Adipose tissue (tissue), 3 donors: ENCODE data around the gene RAP1A. TPM values are rescaled to one million over a fixed set of nuclear protein-coding genes. Genes with fewer than 3 reads are reported as not detected.

Experiments used
- H3K27ac ChIP-seq: one replicate; pipeline ENCODE4 v1.5.1; 2013; ENCODE audit warnings: low read depth, low read length
- WGBS, 3 donors: extraction: QIAGEN DNeasy Blood & Tissue Kit; methylation state at CpG; one replicate each; pipeline ENCODE4 v1.1.7; 2013; 5-methylcytosine and 5-hydroxymethylcytosine counted together
- polyA plus RNA-seq, 3 donors: library from polyadenylated mRNA; stranded (reverse); fragments of 200-250 nt; gene quantifications; one replicate each; pipeline ENCODE4 v1.2.3, GENCODE V29; 2013
- donor health status: healthy with polysubstance abuse.
- donor health status: Bipolar disorder and iron deficiency.
- donor health status: healthy.

The RAP1A gene
- polyA plus RNA-seq, 3 donors, result 22.9 to 128 (median 57.1) TPM

DNA sequence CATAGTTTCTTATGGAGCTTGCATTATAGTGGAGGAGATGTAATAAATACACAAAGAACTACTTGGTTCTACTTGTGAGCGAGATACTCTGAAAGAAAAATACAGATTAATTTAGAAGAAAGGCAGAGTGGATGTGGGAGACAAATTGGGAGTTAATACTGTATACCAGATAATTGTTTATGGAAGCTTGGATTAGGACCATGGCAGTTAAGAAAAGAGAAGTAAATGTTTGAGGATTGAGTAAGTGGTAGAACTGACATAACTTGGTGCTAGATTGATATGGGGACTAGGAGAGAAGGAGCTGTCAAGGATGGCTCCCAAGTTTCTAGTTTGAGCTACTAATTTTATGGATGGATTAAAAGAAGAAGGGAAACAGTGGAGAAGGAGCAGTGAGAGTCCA is 72.3 kb downstream of the RAP1A start:
- H3K27ac ChIP-seq, result no peak overlapping the region
- 97 to 100% (median 97%) methylated on average over 1 of the region's 1 CpG for WGBS, 3 donors

DNA sequence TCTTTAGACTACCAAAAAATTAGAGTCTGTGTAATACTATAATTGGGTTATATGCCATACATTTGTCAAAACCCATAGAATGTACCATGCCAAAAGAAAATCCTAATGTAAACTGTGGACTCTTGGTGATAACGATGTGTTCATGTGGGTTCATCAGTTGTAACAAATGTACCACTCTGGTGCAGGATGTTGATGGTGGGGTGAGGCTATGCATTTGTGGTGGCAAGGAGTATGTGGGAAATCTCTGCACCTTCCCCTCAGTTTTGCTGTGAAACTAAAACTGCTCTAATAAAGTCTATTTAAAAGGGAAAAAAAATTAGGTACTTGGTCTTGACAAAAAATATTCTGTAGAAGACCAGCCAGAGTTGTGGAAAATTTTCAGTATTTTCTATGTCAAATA is 76.2 kb downstream of the RAP1A start:
- 83 to 88% (median 88%) methylated on average over 1 of the region's 1 CpG for WGBS, 3 donors
- no peak overlapping the region for H3K27ac ChIP-seq

DNA sequence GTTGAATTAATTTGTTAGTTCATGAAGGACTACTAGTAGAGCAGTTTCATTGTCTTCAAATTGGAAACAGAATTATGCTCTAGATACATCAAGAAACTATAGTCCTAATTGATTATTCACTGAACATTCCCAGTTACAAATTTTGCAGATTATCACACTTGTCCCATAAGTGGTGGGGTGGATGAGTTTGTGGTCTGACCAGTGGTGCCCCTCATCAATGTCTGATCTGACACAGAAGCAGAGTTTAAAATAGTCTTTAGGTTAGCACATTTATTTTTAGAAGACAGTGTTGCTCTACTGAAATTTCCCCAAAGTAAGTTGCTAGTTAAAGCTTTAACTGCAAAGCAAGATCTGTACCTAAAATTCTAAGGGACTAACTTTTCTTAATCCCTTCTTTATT is 76.7 kb downstream of the RAP1A start:
- no peak overlapping the region for H3K27ac ChIP-seq

DNA sequence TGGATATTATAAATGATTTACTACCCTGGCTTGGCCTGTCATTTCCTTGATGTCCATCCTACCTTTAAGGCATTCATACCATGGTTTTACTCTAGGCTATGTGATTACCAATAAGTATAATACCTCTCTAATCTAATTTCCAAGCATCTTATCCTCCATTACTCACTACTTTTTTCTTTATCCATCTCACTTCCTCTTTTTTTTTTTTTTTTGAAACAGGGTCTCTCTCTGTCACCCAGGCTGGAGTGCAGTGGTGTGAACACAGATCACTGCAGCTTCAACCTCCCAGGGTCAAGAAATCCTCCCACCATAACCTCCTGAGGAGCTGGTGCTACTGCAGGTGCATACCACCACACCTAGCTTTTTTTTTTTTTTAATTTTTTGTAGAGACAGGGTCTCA is 79.7 kb downstream of the RAP1A start:
- H3K27ac ChIP-seq, result no peak overlapping the region

DNA sequence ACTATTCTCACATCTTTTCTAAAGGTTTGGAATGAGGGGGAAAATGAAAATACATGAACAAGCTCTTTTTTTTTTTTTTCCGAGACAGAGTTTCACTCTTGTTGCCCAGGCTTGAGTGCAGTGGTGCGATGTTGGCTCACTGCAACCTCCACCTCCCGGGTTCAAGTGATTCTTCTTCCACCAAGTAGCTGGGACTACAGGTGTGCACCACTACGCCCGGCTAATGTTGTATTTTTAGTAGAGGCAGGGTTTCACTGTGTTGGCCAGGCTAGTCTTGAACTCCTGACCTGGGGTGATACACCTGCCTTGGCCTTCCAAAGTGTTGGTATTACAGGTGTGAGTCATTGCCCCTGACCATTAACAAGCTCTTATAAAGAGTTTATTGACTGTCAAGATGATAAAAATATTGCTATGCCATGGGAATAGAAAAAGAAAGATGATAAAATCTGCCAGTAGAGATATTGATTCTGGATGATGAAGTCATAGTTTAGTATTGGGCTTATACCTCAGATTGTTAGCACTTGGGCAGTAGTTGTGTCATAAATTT is 83.0 kb downstream of the RAP1A start:
- no peak overlapping the region for H3K27ac ChIP-seq

DNA sequence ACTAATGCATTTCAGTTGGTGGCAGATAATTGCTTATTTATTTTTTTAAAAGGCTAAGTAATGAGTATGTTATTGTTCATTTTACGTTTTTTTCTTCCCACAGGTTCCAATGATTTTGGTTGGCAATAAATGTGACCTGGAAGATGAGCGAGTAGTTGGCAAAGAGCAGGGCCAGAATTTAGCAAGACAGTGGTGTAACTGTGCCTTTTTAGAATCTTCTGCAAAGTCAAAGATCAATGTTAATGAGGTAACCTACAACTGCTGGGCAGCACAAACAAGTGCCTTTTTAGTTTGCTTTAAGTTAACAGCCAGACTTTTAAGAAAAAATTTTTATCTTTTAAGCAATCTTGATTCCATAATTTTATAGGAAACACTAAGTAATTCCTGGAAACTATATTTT is 84.7 kb downstream of the RAP1A start:
- no peak overlapping the region for H3K27ac ChIP-seq
- WGBS, 3 donors, result 67 to 83% (median 69%) methylated on average over 2 of the region's 2 CpGs

More for the DNA sequence above, 83.0 kb downstream of the RAP1A start:
- 92 to 97% (median 96%) methylated on average over 5 of the region's 5 CpGs for WGBS, 3 donors

DNA sequence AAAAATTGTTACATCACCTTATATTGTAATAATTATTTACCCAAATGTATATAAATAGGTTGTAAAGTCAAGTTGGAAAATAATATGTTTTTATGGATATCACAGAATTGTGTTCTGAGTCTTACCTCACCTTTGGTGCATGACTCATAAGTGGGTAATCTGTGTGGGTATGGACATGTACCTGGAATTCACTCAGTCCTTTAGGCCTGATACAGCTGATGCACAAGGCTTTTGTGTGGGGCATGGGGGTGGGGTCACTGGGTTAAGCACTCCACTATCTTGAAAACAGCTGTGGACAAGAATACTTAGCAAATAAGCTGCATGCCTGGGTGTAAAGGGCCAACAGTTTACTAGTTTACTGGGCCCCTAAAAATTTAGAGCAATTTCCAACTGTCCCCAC is 85.2 kb downstream of the RAP1A start:
- no peak overlapping the region for H3K27ac ChIP-seq

DNA sequence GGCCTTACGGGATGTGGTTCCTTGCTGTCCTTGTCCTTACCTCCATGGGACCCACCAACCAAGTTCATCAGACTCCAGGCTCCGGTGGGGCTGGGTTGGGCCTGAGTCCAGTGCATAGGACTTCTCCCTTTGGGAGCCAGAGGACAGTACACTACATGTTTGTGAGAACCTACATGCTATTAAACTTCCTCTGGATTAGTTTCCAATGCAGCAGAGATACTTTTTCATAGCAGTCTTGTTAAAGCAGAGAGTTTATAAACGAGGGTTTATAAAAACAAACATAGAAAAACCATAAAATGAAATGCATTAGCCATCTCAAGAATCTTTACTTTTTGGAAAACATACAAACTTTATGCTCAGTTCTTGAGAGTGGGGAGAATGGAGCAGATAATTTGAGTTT is 86.3 kb downstream of the RAP1A start:
- H3K27ac ChIP-seq, result no peak overlapping the region

DNA sequence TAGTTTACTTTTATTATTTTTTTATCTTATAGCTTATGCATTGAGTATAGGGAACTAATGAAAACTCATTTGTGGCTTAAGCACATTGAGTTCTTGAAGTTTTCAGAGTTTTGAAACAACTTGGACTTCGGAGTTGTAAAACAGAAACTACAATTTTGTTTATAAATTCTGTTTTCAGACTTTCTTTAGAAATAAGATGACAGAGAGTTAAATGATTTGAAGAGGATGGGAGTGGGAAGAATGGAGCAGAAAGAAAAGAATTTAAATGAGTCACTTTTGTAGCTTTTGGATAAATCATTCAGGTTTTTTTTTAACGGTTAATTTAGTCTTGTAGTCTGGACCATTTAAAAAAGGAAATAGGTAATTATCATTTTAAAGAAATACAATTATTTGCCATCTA is 87.3 kb downstream of the RAP1A start:
- 80 to 94% (median 87%) methylated on average over 2 of the region's 2 CpGs for WGBS, 3 donors
- H3K27ac ChIP-seq, result no peak overlapping the region

More for the DNA sequence above, 86.3 kb downstream of the RAP1A start:
- WGBS, 3 donors, result 80 to 83% (median 82%) methylated on average over 3 of the region's 3 CpGs

DNA sequence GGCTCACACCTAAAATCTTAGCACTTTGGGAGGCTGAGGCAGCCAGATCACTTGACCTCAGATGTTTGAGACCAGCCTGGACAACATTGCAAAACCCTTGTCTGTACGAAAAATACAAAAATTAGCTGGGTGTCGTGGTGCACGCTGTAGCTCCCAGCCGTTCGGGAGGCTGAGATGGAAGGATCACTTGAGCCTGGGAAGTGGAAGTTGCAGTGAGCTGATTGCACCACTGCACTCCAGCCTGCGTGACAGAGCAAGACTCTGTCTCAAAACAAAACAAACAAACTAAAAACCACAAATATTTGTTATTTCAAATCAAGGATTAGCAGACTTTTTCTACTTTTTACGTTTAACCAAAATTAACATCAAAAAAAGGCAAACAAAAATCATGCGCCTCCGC is 88.3 kb downstream of the RAP1A start:
- H3K27ac ChIP-seq, result no peak overlapping the region
- WGBS, 3 donors, result 63 to 83% (median 65%) methylated on average over 9 of the region's 9 CpGs

DNA sequence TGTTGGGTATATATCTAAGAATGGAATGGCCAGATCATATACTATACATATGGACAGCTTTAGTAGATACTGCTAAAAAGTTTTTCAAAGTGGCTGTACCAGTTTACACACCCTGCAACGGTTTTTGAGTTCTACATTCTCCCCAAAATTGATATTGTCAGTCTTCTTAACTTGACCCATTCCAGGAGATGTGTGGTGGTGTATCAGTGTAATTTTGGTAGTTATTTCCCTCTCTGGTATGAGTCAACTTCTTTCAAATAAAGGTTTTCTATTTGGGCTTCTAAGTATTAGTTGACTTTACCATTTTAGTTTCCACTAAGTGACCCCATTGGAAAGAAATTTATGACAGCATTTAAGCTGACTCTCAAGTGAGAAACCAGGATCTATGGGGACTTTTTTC is 90.4 kb downstream of the RAP1A start:
- H3K27ac ChIP-seq, result no peak overlapping the region
- WGBS, 3 donors, result 65 to 85% (median 75%) methylated on average over 1 of the region's 1 CpG

DNA sequence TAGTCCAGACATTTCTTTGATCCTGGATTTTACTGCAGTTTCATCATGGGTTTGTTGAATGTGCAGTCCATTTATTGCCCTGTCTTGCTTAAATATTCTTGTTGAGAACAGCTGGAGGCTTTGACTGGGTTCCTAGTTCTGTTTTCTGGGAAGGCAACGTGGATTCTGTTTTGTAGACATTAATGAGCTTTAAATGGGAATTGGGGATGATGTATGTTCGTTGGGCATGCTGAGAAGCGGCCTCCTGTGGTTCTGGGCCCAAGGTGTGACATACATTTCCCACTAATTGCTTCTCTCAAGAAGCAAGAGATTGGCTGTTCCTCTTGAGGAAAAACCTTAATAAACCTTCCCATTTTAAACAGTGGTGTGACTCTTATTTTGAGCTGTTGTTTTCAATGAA is 96.7 kb downstream of the RAP1A start:
- 64 to 80% (median 79%) methylated on average over 3 of the region's 3 CpGs for WGBS, 3 donors
- H3K27ac ChIP-seq, result no peak overlapping the region

DNA sequence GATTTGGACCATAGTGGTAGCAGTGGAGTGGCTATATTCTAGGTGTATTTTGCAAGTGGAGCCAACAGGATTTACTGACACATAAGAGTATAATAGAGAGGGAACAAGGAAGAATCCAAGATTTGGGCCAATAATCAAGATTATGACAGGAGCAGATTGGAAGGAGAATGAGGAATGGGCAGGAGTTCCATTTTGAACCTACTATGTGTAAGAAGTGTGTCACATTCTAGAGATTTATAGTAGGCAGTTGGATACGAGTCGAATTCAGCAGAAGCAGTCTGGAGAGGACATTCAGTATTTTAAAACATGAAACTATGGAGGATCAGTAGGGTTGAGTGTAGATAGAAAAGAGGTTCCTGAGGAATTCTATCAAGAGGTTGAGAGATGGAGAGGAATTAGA is 97.9 kb downstream of the RAP1A start:
- no peak overlapping the region for H3K27ac ChIP-seq
- WGBS, 3 donors, result 98 to 99% (median 98%) methylated on average over 2 of the region's 2 CpGs

DNA sequence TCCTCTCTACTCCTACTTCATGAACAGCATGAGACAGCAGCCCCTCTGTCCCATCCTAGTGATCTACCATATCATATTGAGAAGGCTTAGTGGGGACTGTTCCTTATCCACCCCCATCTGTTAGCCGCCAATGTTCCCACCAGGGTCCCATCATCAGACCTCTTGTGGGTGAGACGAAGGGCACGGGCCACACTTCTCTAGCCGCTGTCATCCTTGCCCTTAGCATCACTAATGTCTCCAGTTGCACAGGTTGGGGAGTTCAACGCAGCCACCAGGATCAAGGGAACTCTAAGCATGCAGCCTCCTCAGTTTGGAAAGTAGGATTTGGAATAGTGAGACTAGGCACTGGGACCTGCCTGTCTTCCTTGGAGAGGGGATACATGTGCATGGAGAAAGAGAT is 99.5 kb downstream of the RAP1A start:
- no peak overlapping the region for H3K27ac ChIP-seq
- WGBS, 3 donors, result 93 to 99% (median 97%) methylated on average over 5 of the region's 5 CpGs

DNA sequence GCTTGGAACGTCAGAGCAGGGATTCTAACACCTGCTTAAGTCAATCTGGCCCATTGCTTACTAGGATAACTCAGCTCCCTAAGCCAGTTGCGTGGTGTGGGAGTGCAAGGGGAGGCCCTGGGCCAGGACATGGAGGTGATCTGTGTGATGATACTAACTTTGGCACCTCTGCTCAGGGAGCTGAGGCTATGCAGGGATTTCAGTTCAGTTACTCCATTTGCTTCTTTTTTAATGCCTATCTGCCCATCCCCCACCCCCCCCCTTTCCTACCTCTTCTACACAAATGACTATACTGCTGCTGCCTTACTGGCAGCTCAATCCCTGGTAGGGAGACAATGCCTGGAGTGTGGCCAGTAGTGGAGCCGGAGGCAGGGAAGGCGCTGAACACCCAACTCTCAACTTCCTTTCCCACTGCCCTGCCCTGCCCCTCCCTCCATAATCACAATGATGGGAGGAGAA is 100.1 kb downstream of the RAP1A start:
- H3K27ac ChIP-seq, result no peak overlapping the region
- WGBS, 3 donors, result 56 to 67% (median 60%) methylated on average over 4 of the region's 4 CpGs

DNA sequence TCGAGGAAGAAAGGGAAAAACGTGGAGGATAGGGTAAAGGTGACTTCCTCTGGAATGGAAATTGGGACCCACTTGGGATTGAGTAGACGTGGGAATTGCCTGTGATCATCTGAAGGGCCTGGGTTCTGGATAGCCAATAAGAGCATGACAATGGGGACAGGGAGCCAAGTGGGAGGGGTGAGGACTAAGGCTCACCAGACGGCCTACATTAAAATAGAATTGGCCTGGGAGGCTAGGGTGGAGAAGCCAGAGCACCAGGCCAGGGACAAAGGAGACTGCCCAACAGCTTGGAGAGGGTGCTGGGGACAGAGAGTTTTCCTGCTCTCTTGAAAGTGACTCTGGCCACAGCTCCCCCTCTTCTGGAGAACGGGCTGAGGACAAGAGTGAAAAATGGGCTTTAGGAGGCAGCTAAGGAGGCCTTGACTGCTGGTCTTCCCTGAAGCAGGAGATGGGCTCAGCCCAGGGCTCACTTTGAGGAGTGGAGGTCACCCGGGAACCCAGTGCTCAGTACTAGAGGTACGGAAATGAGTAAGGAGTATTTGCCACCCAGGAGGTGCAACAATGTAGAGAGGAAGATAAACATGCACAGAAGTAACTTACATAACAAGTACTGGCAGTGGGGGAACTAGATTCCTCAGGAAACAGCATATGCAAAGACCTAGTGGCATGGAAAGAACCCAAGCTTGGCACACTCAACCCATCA is 100.8 kb downstream of the RAP1A start:
- H3K27ac ChIP-seq, result peak overlapping the region; percentile 71
- WGBS, 3 donors, result 55 to 64% (median 56%) methylated on average over 7 of the region's 7 CpGs

DNA sequence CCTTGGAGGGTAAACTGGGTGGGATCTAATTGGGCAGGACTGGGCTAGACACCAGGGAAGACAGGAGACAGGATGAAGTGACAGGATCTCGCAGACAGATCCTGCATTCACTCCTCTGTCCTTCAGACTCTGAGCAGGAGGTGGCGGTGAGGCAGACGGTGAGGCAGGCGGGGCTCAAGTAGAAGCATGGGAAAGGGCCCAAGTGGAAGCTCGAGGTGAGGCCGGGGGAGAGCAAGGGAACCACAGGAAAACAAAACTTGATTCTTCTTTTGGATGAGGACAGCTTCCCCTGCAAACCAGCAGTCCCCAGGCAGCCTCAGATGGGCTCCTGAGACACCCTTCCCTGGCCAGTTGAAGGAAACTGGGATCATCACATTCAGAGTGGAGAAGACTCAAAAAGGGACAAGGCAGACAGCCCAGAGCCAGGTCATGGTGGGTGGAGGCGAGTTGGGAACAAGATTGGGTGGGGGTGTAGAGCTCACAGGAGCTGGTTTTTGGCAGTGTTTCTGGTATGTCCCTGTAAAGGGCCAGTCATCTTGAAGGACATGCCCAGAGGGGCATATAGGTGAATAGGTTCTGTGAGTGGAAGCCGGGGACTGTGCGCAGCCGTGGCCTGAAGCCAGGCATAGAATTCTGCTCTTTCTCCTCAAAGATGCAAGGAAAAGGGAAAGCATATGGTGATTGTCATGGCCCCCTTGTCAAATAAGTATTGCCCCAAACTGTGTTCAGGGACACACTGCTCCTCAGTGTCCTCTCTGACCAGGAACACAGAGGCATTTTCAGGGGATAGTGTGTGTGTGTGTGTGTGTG is 101.6 kb downstream of the RAP1A start:
- 59 to 65% (median 63%) methylated on average over 10 of the region's 10 CpGs for WGBS, 3 donors
- peak overlapping the region; percentile 71 for H3K27ac ChIP-seq

DNA sequence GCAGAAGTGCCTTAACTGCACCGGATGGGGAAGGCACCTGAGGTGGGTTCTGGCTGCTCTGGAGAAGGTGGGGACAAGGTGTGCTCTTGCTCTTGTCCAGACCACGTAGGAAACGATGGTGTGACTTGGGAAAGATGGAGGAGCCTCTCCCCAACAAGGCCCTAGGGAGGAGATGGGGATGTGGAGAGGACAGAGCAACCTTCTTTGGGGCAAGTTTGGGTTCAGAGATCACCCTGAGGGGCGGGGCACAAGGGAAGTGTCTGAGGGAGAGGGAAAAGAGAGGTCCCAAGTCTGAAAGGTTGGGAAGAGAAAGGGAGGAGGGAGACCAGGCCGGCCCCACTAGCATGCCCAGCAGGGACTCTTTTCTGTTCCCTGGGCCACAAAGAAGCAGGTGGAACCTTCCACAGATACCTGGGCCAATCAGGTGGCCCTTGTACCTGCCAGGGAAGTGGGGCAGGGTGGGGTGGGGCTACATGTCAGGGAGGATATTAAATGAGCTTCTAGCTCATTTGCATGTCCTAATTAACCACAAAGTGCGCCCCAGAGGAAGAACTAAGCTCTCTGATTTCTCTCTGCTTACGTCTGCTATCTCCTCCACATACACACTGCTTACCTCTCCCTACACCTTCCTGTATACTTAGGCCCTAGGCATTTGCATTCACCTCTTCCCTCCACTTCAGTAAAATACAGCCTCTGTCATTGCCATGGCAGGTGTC is 103.7 kb downstream of the RAP1A start:
- WGBS, 3 donors, result 75 to 88% (median 81%) methylated on average over 7 of the region's 7 CpGs
- no peak overlapping the region for H3K27ac ChIP-seq

DNA sequence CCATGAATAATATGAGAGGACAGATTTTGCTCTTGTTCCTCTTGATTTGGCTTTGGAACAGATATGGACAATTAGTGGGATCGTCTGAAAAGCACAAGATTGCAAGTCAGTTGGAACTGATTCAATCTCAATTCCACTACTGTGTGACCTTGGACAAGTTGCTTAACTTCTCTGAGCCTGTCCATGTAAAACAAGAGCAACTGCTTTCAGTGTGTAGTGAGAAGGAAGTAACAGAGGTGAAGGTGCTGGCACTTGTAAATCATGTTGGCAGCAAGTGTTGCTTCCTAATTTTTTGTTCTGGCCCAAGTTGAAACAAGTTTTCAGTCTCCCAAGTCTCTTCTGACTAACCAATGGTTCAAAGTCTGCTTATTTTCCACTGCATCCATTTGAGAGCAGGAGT is 104.3 kb downstream of the RAP1A start:
- no peak overlapping the region for H3K27ac ChIP-seq
- WGBS, 3 donors, result 16 to 52% (median 42%) methylated on average over 1 of the region's 1 CpG
